ENCODE results near the gene ZMAT2.
"Not testable (repeated sequence)": the region's sequence is repeated elsewhere in the genome, so short reads cannot be mapped to it uniquely, and the experiment has no call there.

ZMAT2 gene

DNA sequence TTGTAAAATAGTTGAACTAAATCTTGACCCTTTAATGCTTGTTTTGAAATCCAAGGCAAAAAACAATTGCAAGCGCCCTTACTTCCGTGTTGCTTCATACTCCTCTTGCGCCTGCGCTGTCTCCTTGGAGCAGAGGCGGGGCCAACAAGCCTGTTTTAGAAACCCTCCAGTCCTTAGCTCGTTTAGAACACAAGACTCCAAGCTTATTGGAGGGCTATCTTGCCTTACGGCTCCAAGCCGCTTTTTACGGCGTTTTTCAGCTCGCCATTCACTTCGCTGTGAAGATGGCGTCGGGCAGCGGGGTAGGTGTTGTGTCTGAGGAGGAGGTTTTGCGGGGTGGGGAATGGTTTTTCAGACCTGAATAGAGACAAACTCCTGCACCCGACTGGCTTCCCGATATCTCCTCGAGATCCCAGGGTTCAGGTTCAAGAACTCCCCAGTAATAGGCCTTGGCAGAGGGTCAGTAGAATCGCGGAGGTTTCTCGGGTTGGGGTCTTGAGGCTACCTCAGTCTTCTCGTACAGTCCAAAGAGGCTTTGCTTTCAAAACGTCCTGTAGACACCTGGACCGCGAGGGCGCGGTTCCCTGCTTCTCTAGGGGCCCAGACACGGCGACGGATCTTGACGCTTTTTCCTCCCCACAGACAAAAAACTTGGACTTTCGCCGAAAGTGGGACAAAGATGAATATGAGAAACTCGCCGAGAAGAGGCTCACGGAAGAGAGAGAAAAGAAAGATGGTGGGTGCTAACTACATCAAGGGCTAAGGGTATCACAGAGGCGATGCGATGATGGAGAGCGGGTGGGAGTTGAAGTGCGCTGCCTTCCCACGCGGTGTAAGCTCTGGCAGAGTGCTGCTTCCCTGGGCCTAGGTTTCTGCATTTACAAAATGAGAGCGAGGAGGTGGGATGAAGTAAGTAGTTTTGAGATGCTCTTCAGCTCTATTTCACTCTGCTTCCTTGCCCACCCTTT, at the start of gene ZMAT2:
ZMAT2 (plus strand) TSS at position 271 of the 968 bp plus-strand sequence; CDS start at position 285, 14 bp downstream.
- peak; percentile 94 for DNase-seq

- DNase-seq = no peak
Measured at GRCh38 chr5:140658870-140659269, 41.4 kb upstream of the ZMAT2 start.

DNA sequence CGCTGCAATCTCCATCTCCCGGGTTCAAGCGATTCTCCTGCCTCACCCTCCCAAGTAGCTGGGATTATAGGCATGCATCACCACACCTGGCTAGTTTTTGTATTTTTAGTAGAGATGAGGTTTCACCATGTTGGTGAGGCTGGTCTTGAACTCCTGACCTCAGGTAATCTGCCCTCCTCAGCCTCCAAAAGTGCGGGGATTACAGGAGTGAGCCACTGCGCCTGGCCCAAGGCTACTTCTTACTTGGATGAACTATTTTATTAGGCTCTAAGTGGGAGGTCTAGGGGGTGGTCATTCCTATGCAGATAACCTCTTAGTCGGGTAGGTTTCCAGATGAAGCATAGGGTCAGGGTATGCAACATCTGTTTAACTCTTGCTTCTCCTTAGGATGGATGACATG, 39.9 kb upstream of the ZMAT2 start:
- DNase-seq = not testable (repeated sequence)

GRCh38 chr5:140664030-140664358, 36.3 kb upstream of the ZMAT2 start:
- DNase-seq = no peak

GRCh38 chr5:140664359-140665119, 35.7 kb upstream of the ZMAT2 start, which contains the start of gene WDR55:
Gene WDR55 (plus strand): TSS chr5:140664904. CDS start chr5:140664913, 9 bp downstream.
- DNase-seq = peak; percentile 86

GRCh38 chr5:140671035-140671434, 29.2 kb upstream of the ZMAT2 start:
- not testable (repeated sequence) for DNase-seq

DNA sequence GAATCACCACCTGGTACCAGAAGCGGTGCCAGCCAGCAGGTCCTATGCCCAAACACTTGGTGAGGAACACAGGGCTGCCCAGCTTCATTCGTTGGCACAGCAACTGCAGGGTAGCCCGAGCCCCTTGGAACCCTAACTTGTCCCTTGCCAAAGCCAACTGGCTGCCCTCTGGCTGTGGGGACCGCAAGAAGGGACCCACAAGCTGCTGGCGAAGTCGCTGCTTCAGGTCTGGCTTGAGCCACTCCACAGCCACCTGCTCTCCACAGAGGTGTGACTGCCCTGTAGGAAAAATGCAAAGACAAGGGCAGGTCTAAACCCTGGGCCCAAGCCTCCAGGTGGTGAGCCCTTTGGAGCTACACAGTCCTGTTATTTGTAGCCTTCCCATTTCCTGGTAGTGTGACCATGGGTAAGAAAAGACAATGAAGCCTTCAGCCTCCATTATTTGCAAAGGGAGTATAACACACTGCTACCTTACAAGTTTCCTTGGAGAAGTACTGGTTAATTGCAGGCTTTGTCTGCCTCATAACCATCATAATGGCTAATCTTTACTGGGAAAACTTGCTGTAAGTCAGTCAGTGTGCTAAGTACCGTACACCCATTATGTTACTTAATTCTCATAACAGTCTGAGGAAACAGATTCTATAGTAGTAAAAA, 28.6 kb upstream of the ZMAT2 start:
- DNase-seq = no peak

DNA sequence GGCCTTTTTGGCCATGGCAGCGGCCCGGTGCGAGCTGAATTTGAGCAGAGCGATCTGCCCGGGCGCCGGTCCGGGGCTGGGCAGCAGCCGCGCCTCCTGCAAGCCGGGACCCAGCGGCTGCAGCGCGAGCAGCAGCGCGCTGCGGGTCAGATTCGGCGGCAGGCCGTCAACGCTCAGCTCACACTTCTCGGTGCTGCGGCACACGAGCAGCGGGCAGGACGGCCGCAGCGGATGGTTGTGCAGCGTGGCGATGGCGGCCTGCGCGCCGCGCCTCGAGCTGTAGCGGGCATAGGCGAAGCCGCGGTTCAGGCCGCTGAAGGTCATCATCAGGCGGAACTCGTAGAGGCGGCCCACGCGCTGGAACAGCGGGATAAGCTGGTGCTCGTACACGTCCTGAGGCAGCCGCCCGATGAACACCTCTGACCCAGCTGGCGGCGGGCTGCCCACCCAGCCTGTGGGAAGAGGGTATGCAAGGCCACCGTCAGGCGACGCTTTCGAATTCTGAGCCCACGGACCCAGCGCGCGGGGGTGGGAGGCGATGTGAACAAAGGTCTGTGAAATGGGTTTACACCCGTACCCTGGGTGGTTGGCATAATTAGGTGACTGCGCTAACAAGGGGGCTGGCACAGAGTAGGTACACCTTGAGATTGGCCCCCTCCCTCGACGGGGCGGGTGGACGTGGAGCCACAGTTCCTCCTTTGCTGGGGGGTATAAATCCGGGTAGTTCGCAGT, 27.6 kb upstream of the ZMAT2 start:
- no peak for DNase-seq

- no peak for DNase-seq
Measured at GRCh38 chr5:140673187-140673976, 26.9 kb upstream of the ZMAT2 start, which contains the start of gene DND1. Gene DND1 (minus strand): TSS chr5:140673576. CDS start chr5:140673542, 34 bp downstream.

GRCh38 chr5:140674211-140674610, 26.0 kb upstream of the ZMAT2 start:
- DNase-seq = no peak

DNA sequence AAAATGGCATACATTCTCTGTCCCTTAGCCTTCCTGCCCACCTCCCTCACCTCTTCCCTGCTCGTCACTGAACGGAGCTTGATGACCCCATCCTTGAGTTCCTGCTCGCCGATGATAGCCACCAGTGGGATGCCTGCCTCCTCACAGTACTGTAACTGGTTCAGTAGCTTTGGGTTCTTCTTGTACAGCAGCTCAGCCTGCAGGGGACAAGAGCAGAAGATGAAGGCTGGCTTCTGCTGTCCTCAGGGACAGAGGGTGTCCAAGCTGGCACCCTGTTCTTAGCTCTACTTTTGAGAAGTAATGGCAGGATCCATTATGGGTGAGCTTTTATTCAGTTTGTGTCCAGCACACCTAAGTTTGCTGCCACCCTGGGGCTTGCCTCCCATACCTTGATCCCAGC, 25.6 kb upstream of the ZMAT2 start:
- DNase-seq = no peak

DNA sequence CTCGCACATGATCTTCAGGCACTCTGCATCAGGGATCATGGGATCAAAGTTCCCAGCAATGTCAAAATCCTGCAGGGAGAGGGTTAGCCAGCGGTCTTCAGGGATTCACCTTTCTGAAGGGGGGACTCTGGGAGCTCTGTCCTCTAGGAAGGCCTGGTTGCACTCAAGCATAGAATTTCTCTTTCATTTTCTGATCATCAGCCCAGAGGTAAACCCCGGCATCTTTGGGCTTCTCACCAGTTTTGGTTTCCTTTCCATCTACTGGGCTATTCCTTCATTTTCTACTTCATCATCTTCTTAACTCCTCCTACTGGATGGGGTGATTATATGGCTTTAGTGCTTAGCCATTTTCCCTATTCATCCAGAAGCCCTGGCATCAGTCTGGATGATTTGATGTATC, 22.3 kb upstream of the ZMAT2 start:
- DNase-seq = no peak

DNA sequence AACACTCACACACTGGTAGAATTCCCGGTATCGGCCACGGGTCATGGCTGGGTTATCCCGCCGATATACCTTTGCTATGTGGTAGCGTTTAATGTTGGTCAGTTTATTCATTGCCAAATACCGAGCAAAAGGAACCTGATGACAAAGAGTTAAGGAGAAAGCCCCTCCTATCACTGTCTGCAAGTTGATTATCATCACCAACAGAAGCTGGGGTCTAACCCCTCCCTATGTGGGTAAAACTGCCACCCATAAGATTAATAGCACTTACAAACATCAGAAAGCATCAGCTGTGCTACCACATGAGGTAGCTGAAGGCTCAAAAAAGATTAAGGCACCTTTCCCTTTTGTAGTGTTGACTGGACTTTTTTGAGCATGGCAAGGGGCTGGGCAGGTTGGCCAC, 21.3 kb upstream of the ZMAT2 start:
- DNase-seq = no peak

DNA sequence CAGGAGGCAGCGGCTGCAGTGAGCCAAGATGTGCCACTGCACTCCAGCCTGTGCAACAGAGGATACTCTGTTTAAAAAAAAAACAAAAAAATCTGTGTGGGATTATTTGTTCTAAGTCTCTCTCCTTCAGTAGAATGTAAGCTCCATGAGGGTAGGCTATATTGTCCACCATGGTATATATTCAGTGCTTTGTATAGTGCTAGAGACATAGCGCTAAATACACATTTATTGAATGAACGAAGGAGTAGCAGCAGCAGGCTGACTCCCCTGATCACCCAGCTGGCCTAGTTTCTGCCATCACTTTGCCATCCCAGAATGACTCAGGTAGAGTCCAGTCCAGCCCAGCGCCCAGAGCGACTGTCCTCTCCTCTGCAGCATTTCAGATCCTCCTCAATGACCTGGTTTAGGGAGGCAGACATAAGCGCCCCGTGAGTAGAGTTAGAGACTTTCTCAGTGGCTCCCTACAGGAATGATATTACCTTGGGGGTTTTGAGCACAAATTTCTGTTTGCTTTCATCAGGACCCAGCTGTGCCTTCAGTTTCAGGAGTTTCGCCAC, 9.8 kb upstream of the ZMAT2 start:
- no peak for DNase-seq

- peak; percentile 85 for DNase-seq
Measured at GRCh38 chr5:140690941-140691924, 9.0 kb upstream of the ZMAT2 start, which contains the start of the genes HARS1 and HARS2. Gene HARS1 (minus strand): TSS chr5:140691370. CDS start chr5:140691304, 66 bp downstream. Gene HARS2 (plus strand): TSS chr5:140691455. CDS start chr5:140691649, 194 bp downstream.

- no peak for DNase-seq
Measured at GRCh38 chr5:140694276-140694675, 6.0 kb upstream of the ZMAT2 start.

- no peak for DNase-seq
Measured at GRCh38 chr5:140696891-140697492, 3.3 kb upstream of the ZMAT2 start.

DNA sequence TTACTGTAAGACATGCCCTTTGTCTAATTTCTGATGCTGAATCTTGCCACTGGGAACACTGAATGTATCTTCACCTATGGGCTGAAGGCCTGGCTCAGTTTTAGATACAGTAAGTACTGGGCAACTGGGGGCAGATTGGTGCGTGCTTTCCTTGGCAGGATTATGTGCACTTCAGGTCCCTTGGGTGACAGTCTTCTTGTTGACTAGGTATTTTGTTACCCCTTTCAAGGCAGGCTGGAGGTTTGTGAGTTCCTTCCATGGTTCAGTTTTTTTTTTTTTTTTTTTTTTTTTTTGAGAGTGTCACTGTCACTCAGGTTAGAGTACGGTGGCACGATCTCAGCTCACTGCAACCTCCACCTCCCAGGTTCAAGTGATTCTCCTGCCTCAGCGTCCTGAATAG, 7.6 kb downstream of the ZMAT2 start:
- no peak for DNase-seq

DNA sequence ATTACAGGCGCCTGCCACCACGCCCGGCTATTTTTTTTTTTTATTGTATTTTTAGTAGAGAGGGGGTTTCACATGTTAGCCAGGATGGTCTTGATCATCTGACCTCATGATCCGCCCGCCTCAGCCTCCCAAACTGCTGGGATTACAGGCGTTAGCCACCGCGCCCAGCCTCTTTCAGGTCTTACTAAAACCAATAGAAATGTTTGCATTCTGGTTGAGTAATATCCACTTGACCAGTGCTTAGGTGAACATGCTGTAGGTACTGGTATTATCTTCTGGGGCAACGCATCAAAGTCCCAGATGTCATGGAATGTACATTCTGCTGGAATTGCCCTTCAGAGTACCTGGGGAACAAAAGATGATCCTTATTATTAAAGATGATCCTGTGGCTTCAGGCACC, 8.5 kb downstream of the ZMAT2 start:
- not testable (repeated sequence) for DNase-seq
